Panc1 (cell line): ENCODE data around the gene RD3L. TPM values are rescaled to one million over a fixed set of nuclear protein-coding genes. Genes with fewer than 3 reads are reported as not detected.

Experiments used
- ATAC-seq: fragments of 200-7000 bp; cut with Tn5 transposase; 2 replicates; pipeline ENCODE4 v1.9.1; 2020; ENCODE audit warnings: mild to moderate bottlenecking, moderate library complexity
- BruUV-seq: library from RNA; stranded (reverse); fragments of 400-500 nt; replicated peaks from 2 replicates; lab custom pipeline; 2021; lab: Mats Ljungman, UMichigan
- CTCF ChIA-PET: fragments of 300-600 bp; sonication (Branson Sonifier 250); formaldehyde crosslinking; loops from one replicate; lab custom pipeline; 2022; ENCODE audit warnings: antibody characterized with exemption; lab: Charles Lee
- POLR2A ChIA-PET: fragments of 300-600 bp; sonication (Branson Sonifier 250); formaldehyde crosslinking; loops from one replicate; lab custom pipeline; 2022; ENCODE audit warnings: antibody characterized with exemption; lab: Charles Lee
- DNase-seq: peaks from one replicate; pipeline ENCODE4 v3.0.0-alpha.2; 2010; ENCODE audit warnings: low read depth, low spot score
- H3K27ac ChIP-seq: 2 replicates; pipeline ENCODE4 v1.5.1; 2011; ENCODE audit warnings: mild to moderate bottlenecking, low read length, inconsistent platforms
- H3K27me3 ChIP-seq: fragments of 200-500 bp; sonication (Bioruptor generic); 2 replicates; pipeline ENCODE4 v1.6.0; 2014; ENCODE audit warnings: low read length, inconsistent platforms; ENCODE audit not compliant: control insufficient read depth, insufficient read depth
- H3K36me3 ChIP-seq: fragments of 200-500 bp; sonication (Bioruptor generic); 2 replicates; pipeline ENCODE4 v1.5.1; 2014; ENCODE audit warnings: inconsistent platforms, mild to moderate bottlenecking, low read length, moderate library complexity; ENCODE audit not compliant: control insufficient read depth, insufficient read depth
- H3K4me1 ChIP-seq: 2 replicates; pipeline ENCODE4 v1.5.1; 2011; ENCODE audit warnings: inconsistent platforms, mild to moderate bottlenecking, low read length, moderate library complexity; ENCODE audit not compliant: control insufficient read depth, insufficient read depth
- H3K4me3 ChIP-seq, 2 experiments: 2 replicates each; pipeline ENCODE4 v1.5.1; 2011 to 2012; ENCODE audit warnings: low read depth in 2 of 2, low read length in 2 of 2, mild to moderate bottlenecking in 2 of 2, inconsistent platforms in 1 of 2, moderate library complexity in 1 of 2
- H3K9me3 ChIP-seq: fragments of 200-500 bp; sonication (Bioruptor generic); 2 replicates; pipeline ENCODE4 v1.5.1; 2014; ENCODE audit warnings: low read depth, mild to moderate bottlenecking, inconsistent platforms, low read length, moderate library complexity; ENCODE audit not compliant: control insufficient read depth, insufficient read depth
- CTCF ChIP-seq: fragments of 450-650 bp; IDR thresholded peaks from 2 replicates; pipeline ENCODE4 v1.5.1; 2017; ENCODE audit warnings: mild to moderate bottlenecking
- POLR2AphosphoS5 ChIP-seq: IDR thresholded peaks from 2 replicates; pipeline ENCODE4 v1.6.1; 2012; ENCODE audit warnings: mild to moderate bottlenecking, low read depth, low read length, moderate library complexity
- REST ChIP-seq, 2 experiments: IDR thresholded peaks; 2 replicates each; pipeline ENCODE4 v1.6.1; 2011 to 2012; ENCODE audit warnings: low read depth in 2 of 2, control low read depth in 1 of 2, low read length in 1 of 2, mild to moderate bottlenecking in 1 of 2, moderate library complexity in 1 of 2; ENCODE audit not compliant: insufficient read depth in 1 of 2
- SIN3A ChIP-seq: IDR thresholded peaks from 2 replicates; pipeline ENCODE4 v1.6.1; 2012; ENCODE audit warnings: low read depth, mild to moderate bottlenecking, low read length, moderate library complexity, borderline replicate concordance; ENCODE audit not compliant: insufficient read depth
- TCF7L2 ChIP-seq: IDR thresholded peaks from 2 replicates; pipeline ENCODE4 v1.6.1; 2011; ENCODE audit warnings: mild to moderate bottlenecking, low read depth, low read length, inconsistent platforms
- in situ Hi-C: cut with HindIII; loops from 2 replicates; pipeline ENCODE4 v1.10.0; 2016; ENCODE audit warnings: low sequenced_read_pairs, low pct_unique_long_range_greater_than_20kb
- intact Hi-C: fragments of 100-400 bp; cut with micrococcal nuclease; formaldehyde crosslinking; loops from one replicate; pipeline ENCODE4 v1.10.0; 2022; ENCODE audit not compliant: unreplicated experiment
- total RNA-seq: library from RNA; stranded (reverse); gene quantifications from one replicate; pipeline ENCODE4 v1.2.1, GENCODE V29; 2021; ENCODE audit not compliant: unreplicated experiment

The RD3L gene
- total RNA-seq, 1 experiment from 2014 or later: not detected

- no TSS peak for BruUV-seq
- H3K4me1 ChIP-seq: no peaks in the 10 kb centered on the region
- ChIA-PET CTCF (interaction anchor here (0.6 to 2.2 kb wide), 3 partner anchors 10 to 113 kb away, joined by 3 to 12 read pairs (median 3); no protein-coding TSS in a partner anchor), POLR2A (interaction anchor here (0.6 kb wide), 1 partner anchor 482 kb away, joined by 4 read pairs; no protein-coding TSS in a partner anchor)
- H3K36me3 ChIP-seq: peaks cover 12% of the 10 kb centered on the region
- intact Hi-C loops: loop anchor here (5.0 kb wide), 1 partner anchor 104 kb away; no protein-coding TSS in a partner anchor
- no peak for TF ChIP-seq TCF7L2
- TF ChIP-seq REST (IDR thresholded peaks at IDR 0.05; ENCODE audit: insufficient read depth in 1 of 2, low read depth in 2 of 2, low read length in 1 of 2): no peak
- no peak for TF ChIP-seq CTCF
- TF ChIP-seq POLR2AphosphoS5: no peak
- no peak for TF ChIP-seq SIN3A
- H3K27ac ChIP-seq: no peak overlapping the region
- H3K4me3 ChIP-seq: no peak overlapping the region
- no peaks in the 10 kb centered on the region for H3K27me3 ChIP-seq
- peak; percentile 26; the same call in 1 of the 2 replicates for ATAC-seq
- no peaks in the 10 kb centered on the region for H3K9me3 ChIP-seq
- in situ Hi-C loops: no loop called here
- no peak for DNase-seq
Measured at GRCh38 chr14:103910984-103911383, 31.3 kb downstream of the RD3L start.

GRCh38 chr14:103910262-103910935 lies 31.9 kb downstream of the RD3L start:
- in situ Hi-C loops: no loop called here
- BruUV-seq: no TSS peak

More at GRCh38 chr14:103910262-103910935, 31.9 kb downstream of the RD3L start:
- TF ChIP-seq REST (IDR thresholded peaks at IDR 0.05; ENCODE audit: insufficient read depth in 1 of 2, low read depth in 2 of 2, low read length in 1 of 2) (no peak), CTCF (peak; percentile 84)
- peaks cover 12% of the 10 kb centered on the region for H3K36me3 ChIP-seq
- no peaks in the 10 kb centered on the region for H3K9me3 ChIP-seq
- intact Hi-C loops: loop anchor here (5.0 kb wide), 1 partner anchor 103 kb away; no protein-coding TSS in a partner anchor
- ATAC-seq (peak; percentile 95), DNase-seq (no peak)
- H3K4me1 ChIP-seq: no peaks in the 10 kb centered on the region
- ChIA-PET CTCF (interaction anchor here (0.5 to 2.2 kb wide), 4 partner anchors 10 to 112 kb away, joined by 3 to 12 read pairs (median 4); no protein-coding TSS in a partner anchor), POLR2A (interaction anchor here (0.6 kb wide), 2 partner anchors 104 to 482 kb away, joined by 3 to 4 read pairs; no protein-coding TSS in a partner anchor)
- no peak overlapping the region for H3K27ac ChIP-seq
- H3K27me3 ChIP-seq: no peaks in the 10 kb centered on the region
- H3K4me3 ChIP-seq: no peak overlapping the region
